PC-3 (cell line): ENCODE data around the gene NUDT8. TPM values are rescaled to one million over a fixed set of nuclear protein-coding genes. Genes with fewer than 3 reads are reported as not detected.
A peak's percentile ranks its signal among the peaks of the same experiment; 100 is the strongest.

Experiments used
- ATAC-seq: fragments of 200-7000 bp; cut with Tn5 transposase; 2 replicates; pipeline ENCODE4 v1.9.1; 2020; ENCODE audit warnings: mild to moderate bottlenecking, moderate library complexity
- BruUV-seq: library from RNA; stranded (reverse); fragments of 400-500 nt; replicated peaks from 2 replicates; lab custom pipeline; 2021; lab: Mats Ljungman, UMichigan
- CTCF ChIA-PET: fragments of 300-600 bp; sonication (Branson Sonifier 250); formaldehyde crosslinking; loops from one replicate; lab custom pipeline; 2022; ENCODE audit warnings: antibody characterized with exemption; lab: Charles Lee
- POLR2A ChIA-PET: fragments of 300-600 bp; sonication (Branson Sonifier 250); formaldehyde crosslinking; loops from one replicate; lab custom pipeline; 2022; ENCODE audit warnings: antibody characterized with exemption; ENCODE audit not compliant: unreplicated experiment; lab: Charles Lee
- DNase-seq: peaks from one replicate; pipeline ENCODE4 v3.0.0-alpha.2; 2015
- H2AFZ ChIP-seq: fragments of 300-600 bp; sonication (generic); 2 replicates; pipeline ENCODE4 v1.6.0; 2016; ENCODE audit warnings: antibody characterized with exemption, low read length
- H3F3A ChIP-seq: fragments of 300-600 bp; sonication (generic); one replicate; pipeline ENCODE4 v1.6.0; 2017; ENCODE audit warnings: antibody characterized with exemption, low read length, control low read depth, mild to moderate bottlenecking; ENCODE audit not compliant: unreplicated experiment
- H3K27ac ChIP-seq: fragments of 300-600 bp; sonication (generic); 2 replicates; pipeline ENCODE4 v1.5.1; 2016; ENCODE audit warnings: mild to moderate bottlenecking, low read length
- H3K27me3 ChIP-seq: fragments of 300-600 bp; sonication (generic); 2 replicates; pipeline ENCODE4 v1.6.1; 2016; ENCODE audit warnings: low read length, mixed read lengths
- H3K36me3 ChIP-seq: fragments of 300-600 bp; sonication (generic); 2 replicates; pipeline ENCODE4 v1.6.1; 2016; ENCODE audit warnings: low read depth, mixed run types, low read length, mixed read lengths
- H3K4me1 ChIP-seq: fragments of 300-600 bp; sonication (generic); 2 replicates; pipeline ENCODE4 v1.5.1; 2016; ENCODE audit warnings: low read length; ENCODE audit not compliant: insufficient read depth
- H3K4me2 ChIP-seq: fragments of 300-600 bp; sonication (generic); 2 replicates; pipeline ENCODE4 v1.6.0; 2016; ENCODE audit warnings: low read length
- H3K4me3 ChIP-seq: fragments of 300-600 bp; sonication (generic); 2 replicates; pipeline ENCODE4 v1.5.1; 2016; ENCODE audit warnings: mild to moderate bottlenecking, low read length, mixed read lengths
- H3K79me2 ChIP-seq: fragments of 300-600 bp; sonication (generic); 2 replicates; pipeline ENCODE4 v1.6.1; 2017; ENCODE audit warnings: low read length, mixed read lengths
- H3K9ac ChIP-seq: fragments of 300-600 bp; sonication (generic); 2 replicates; pipeline ENCODE4 v1.6.0; 2016; ENCODE audit warnings: mild to moderate bottlenecking, low read length
- H3K9me2 ChIP-seq: fragments of 300-600 bp; sonication (generic); replicated peaks from 2 replicates; pipeline ENCODE4 v1.6.1; 2016; ENCODE audit warnings: mixed run types, low read length, mixed read lengths
- H3K9me3 ChIP-seq: fragments of 300-600 bp; sonication (generic); 2 replicates; pipeline ENCODE4 v1.6.1; 2016; ENCODE audit warnings: low read length, mixed read lengths
- H4K20me1 ChIP-seq: fragments of 300-600 bp; sonication (generic); 2 replicates; pipeline ENCODE4 v1.6.1; 2016; ENCODE audit warnings: low read length, mixed read lengths
- EZH2 ChIP-seq: fragments of 300-600 bp; sonication (generic); IDR thresholded peaks from one replicate; pipeline ENCODE4 v1.6.1; 2017; ENCODE audit warnings: antibody characterized with exemption, mild to moderate bottlenecking, low read length; ENCODE audit not compliant: unreplicated experiment
- EZH2phosphoT487 ChIP-seq: fragments of 300-600 bp; sonication (generic); IDR thresholded peaks from 2 replicates; pipeline ENCODE4 v1.6.1; 2018; ENCODE audit warnings: mild to moderate bottlenecking, antibody characterized with exemption, low read length, borderline replicate concordance
- intact Hi-C: fragments of 100-400 bp; cut with micrococcal nuclease; formaldehyde crosslinking; loops from 2 replicates; pipeline ENCODE4 v1.9.0; 2023
- total RNA-seq: library from RNA; depleted of rRNA; stranded (reverse); fragments of >200 nt; gene quantifications from 2 replicates; pipeline ENCODE4 v1.2.3, GENCODE V29; 2014
- TF ChIP-seq, protein P1 (sequence below): fragments of 300-600 bp; sonication (generic); conservative IDR thresholded peaks from 2 replicates; pipeline ENCODE4 v1.5.1; 2017; ENCODE audit warnings: antibody characterized with exemption, low read depth, mild to moderate bottlenecking, low read length

The NUDT8 gene
- total RNA-seq, 1 experiment from 2014 or later, result 50.6 TPM

DNA sequence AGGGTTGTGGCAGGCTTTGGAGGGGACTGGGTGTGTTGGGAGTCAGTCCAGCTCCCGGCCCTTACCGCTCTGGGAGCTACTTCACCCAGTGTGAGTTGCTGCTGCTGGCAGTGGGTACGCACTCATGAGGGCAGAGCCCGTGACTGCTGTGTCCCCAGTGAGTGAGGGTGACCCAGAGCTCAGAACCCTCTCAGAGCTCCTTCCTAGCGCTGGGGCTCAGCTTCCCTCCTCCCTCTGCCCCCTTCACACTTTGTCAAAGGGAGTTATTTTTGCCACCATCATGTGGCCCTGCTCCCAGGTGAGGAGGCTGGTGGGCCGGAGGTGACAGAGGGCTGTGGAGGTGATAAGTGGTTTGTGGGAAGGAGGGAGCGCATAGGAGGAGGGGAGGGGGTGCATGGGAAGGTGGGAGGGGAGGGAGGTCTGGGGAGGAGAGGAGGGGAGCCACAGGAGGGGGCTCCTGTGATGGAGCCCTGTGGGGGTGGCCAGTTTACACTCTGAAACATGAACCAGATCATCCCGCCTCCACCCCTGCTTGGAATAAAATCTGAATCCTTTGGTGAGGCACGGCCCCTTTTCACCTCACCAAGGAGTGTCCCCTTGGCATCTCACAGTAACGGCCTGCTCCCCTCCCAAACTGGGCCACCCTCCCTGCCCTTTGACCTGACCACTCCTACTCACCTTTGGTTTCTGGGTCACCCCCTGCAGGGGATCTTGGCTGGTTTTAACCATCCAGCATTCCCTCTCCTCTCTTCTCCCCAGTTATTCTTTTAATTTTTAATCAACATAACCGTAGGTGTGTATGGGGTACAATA is 13.1 kb downstream of the NUDT8 start:
- H3K4me1 ChIP-seq, result no peaks in the 10 kb centered on the region
- TF ChIP-seq EZH2phosphoT487 (no peak), EZH2 (no peak)
- TF ChIP-seq, protein P1, sequence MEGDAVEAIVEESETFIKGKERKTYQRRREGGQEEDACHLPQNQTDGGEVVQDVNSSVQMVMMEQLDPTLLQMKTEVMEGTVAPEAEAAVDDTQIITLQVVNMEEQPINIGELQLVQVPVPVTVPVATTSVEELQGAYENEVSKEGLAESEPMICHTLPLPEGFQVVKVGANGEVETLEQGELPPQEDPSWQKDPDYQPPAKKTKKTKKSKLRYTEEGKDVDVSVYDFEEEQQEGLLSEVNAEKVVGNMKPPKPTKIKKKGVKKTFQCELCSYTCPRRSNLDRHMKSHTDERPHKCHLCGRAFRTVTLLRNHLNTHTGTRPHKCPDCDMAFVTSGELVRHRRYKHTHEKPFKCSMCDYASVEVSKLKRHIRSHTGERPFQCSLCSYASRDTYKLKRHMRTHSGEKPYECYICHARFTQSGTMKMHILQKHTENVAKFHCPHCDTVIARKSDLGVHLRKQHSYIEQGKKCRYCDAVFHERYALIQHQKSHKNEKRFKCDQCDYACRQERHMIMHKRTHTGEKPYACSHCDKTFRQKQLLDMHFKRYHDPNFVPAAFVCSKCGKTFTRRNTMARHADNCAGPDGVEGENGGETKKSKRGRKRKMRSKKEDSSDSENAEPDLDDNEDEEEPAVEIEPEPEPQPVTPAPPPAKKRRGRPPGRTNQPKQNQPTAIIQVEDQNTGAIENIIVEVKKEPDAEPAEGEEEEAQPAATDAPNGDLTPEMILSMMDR, result no peak
- no peaks in the 10 kb centered on the region for H3F3A ChIP-seq
- DNase-seq (no peak), ATAC-seq (no peak)
- H3K27me3 ChIP-seq, result no peaks in the 10 kb centered on the region
- intact Hi-C loops, result no loop called here
- no peak overlapping the region for H3K4me2 ChIP-seq
- H3K9me3 ChIP-seq, result no peaks in the 10 kb centered on the region
- H3K36me3 ChIP-seq, result peaks cover 3% of the 10 kb centered on the region
- no peak overlapping the region for H3K9ac ChIP-seq
- no peaks in the 10 kb centered on the region for H3K9me2 ChIP-seq
- H3K27ac ChIP-seq, result no peak overlapping the region
- H3K79me2 ChIP-seq, result no peaks in the 10 kb centered on the region
- H3K4me3 ChIP-seq, result no peak overlapping the region
- CTCF ChIA-PET, result no interaction called here
- H4K20me1 ChIP-seq, result no peaks in the 10 kb centered on the region
- H2AFZ ChIP-seq, result no peak overlapping the region
- POLR2A ChIA-PET, result no interaction called here
- BruUV-seq, result no TSS peak

DNA sequence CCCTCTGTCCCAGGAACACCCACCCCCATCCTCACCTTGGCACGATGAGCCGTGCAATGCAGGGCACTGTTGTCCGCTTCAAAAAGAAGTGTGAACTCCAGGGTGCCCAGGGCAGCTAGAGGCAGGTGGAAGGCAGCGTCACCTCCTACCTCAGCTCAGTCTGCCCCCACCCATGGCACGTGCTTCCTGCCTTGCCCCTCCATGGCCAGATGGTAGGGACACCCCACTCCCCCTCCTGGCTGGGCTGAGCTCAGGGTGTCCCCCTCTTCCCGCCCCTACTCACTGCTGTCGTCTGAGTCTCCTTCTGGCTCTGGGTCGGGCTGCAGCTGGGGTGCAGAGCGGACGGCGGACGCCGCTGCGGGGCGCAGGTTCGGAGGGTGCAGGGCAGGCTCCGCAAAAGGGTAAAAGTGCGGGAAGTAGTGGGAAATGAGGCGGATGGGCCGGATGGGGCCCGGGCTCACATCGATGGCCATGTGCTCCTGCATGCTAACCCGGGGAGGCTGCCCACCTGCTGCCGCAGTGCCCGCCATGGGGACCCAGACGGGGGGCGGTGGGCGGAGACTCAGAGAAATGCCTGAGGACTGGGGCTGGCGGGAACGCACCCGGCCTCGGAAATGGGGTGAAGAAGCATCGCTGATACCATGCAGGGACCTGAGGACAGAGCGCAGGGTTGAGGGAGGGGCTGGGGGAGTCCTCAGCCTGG is 13.9 kb downstream of the NUDT8 start:
- CTCF ChIA-PET, result no interaction called here
- ATAC-seq, result no peak
- TF ChIP-seq EZH2phosphoT487, result no peak
- TF ChIP-seq EZH2, result no peak
- TF ChIP-seq, protein P1, result peak; percentile 7; the same call in 1 of the 2 replicates

More for the DNA sequence above, 13.9 kb downstream of the NUDT8 start:
- intact Hi-C loops, result no loop called here
- H3K4me1 ChIP-seq, result no peaks in the 10 kb centered on the region
- no peak overlapping the region for H3K4me3 ChIP-seq
- no peak overlapping the region for H3K9ac ChIP-seq
- POLR2A ChIA-PET, result no interaction called here
- H3K27me3 ChIP-seq, result no peaks in the 10 kb centered on the region
- no peak overlapping the region for H3K27ac ChIP-seq
- H3K4me2 ChIP-seq, result no peak overlapping the region
- peaks cover 5% of the 10 kb centered on the region for H3K36me3 ChIP-seq
- H3F3A ChIP-seq, result no peaks in the 10 kb centered on the region
- no peak overlapping the region for H2AFZ ChIP-seq
- no peaks in the 10 kb centered on the region for H3K9me3 ChIP-seq
- H3K9me2 ChIP-seq, result no peaks in the 10 kb centered on the region
- BruUV-seq, result no TSS peak
- DNase-seq, result no peak
- no peaks in the 10 kb centered on the region for H4K20me1 ChIP-seq
- no peaks in the 10 kb centered on the region for H3K79me2 ChIP-seq
